ENCODE results near the gene KRTAP4-4.

GRCh38 chr17:41147531-41148204 is 12.9 kb downstream of the KRTAP4-4 start:
- no peak for TF ChIP-seq CTCF (tag by site-specific recombination; IDR thresholded peaks at IDR 0.05)
- no peak for TF ChIP-seq OVOL3 (tag by site-specific recombination; IDR thresholded peaks at IDR 0.05)

Data from HEK293 (cell line).